ENCODE results near the gene YIPF6.

- TF ChIP-seq, protein P1, sequence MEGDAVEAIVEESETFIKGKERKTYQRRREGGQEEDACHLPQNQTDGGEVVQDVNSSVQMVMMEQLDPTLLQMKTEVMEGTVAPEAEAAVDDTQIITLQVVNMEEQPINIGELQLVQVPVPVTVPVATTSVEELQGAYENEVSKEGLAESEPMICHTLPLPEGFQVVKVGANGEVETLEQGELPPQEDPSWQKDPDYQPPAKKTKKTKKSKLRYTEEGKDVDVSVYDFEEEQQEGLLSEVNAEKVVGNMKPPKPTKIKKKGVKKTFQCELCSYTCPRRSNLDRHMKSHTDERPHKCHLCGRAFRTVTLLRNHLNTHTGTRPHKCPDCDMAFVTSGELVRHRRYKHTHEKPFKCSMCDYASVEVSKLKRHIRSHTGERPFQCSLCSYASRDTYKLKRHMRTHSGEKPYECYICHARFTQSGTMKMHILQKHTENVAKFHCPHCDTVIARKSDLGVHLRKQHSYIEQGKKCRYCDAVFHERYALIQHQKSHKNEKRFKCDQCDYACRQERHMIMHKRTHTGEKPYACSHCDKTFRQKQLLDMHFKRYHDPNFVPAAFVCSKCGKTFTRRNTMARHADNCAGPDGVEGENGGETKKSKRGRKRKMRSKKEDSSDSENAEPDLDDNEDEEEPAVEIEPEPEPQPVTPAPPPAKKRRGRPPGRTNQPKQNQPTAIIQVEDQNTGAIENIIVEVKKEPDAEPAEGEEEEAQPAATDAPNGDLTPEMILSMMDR (IDR thresholded peaks at IDR 0.05; ENCODE audit: low read length): no peak
- no peak for TF ChIP-seq EZH2 (IDR thresholded peaks at IDR 0.05; ENCODE audit: borderline replicate concordance, low read length)
These were observed 85.4 kb downstream of the YIPF6 start for GRCh38 chrX:68584221-68584620.
